GM18861 (cell line): Measurements from ENCODE around the gene GRIFIN.

Source experiments
- ATAC-seq: cut with Tn5 transposase; IDR thresholded peaks from one replicate; pipeline ENCODE4 v1.9.1; 2021; ENCODE audit not compliant: unreplicated experiment

GRIFIN gene, protein sequence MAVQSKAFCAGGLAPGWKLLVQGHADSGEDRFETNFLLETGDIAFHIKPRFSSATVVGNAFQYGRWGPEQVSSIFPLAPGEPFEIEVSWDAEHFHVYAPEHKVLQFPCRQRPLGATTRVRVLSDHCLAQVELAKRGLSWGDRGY

GRCh38 chr7:2476298-2476697 is at the start of gene GRIFIN:
Gene GRIFIN, minus strand, starts transcription at chr7:2476398. Its CDS starts 15 bp downstream, at chr7:2476383.
- ATAC-seq: no peak

GRCh38 chr7:2524808-2525657 is 48.8 kb upstream of the GRIFIN start:
- ATAC-seq: no peak

- ATAC-seq: no peak
These were observed 48.0 kb upstream of the GRIFIN start for GRCh38 chr7:2523941-2524807.

- no peak for ATAC-seq
These were observed 47.3 kb upstream of the GRIFIN start for GRCh38 chr7:2523461-2523936.

- ATAC-seq: no peak
These were observed 46.7 kb upstream of the GRIFIN start for GRCh38 chr7:2522780-2523433.

DNA sequence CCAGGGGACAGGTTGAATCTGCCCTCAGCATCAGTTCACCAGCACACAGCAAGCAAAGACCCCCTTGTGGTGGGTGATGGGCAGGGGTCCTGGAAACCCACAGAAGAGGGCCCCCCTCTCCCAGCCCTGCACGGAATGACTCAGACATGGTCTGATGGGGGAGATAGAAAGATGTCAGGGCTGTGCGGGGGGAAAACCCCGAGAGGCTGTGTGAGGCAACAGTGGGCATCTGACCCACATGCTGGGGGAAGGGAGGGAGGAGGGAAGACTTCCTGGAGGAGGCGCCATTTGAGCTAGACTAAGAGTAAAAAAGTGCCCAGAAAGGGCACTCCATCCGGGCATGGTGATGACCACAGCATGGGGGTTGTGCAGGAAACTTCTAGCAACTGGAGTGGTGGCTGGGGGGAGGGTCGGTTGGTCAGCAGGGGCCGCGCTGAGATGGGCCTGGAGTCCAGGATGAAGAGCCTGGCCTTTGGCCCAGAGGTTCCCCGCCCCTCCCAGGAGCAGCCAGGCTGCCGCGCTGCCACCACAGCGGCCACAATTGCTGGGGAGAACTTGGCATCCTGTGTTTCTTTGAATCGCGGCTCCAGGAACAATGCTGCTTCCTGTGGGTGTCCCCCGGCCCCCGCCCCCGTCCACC is 45.9 kb upstream of the GRIFIN start:
- ATAC-seq: no peak

GRCh38 chr7:2521341-2521745 is 45.1 kb upstream of the GRIFIN start:
- ATAC-seq: no peak

DNA sequence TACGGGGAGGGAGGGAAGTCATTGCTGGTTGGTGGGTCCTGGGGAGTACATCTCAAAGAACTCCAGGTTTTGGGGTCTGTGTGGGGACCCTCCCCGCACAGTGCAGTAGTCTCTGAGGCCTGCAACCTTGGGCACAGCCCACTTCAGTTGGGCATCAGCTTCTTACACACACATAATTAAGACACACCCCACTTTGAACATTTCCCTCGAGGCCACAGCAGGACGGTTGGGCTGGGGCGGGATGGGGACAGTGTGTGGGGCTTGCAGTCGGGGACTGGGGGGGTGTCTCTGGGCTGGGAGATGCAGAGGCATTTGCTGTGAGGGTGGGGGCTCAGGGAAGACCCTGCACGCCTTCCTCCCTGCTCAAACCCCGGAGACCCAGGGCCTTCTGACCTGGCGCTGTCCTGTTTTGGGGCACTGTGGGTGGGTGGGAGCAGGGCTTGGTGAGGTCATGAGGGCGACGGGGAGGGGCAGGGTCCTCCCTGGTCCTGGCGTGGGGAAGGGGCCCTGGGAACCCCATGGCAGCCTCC is 44.6 kb upstream of the GRIFIN start:
- no peak for ATAC-seq

GRCh38 chr7:2520131-2520760 is 44.0 kb upstream of the GRIFIN start:
- no peak for ATAC-seq

- peak; percentile 69 for ATAC-seq
These were observed 43.1 kb upstream of the GRIFIN start, which contains the start of gene LFNG for GRCh38 chr7:2519119-2519930. Gene LFNG, plus strand, starts transcription at chr7:2519774. Its CDS starts 88 bp downstream, at chr7:2519862.

GRCh38 chr7:2518737-2519118 is 42.5 kb upstream of the GRIFIN start:
- ATAC-seq: no peak

DNA sequence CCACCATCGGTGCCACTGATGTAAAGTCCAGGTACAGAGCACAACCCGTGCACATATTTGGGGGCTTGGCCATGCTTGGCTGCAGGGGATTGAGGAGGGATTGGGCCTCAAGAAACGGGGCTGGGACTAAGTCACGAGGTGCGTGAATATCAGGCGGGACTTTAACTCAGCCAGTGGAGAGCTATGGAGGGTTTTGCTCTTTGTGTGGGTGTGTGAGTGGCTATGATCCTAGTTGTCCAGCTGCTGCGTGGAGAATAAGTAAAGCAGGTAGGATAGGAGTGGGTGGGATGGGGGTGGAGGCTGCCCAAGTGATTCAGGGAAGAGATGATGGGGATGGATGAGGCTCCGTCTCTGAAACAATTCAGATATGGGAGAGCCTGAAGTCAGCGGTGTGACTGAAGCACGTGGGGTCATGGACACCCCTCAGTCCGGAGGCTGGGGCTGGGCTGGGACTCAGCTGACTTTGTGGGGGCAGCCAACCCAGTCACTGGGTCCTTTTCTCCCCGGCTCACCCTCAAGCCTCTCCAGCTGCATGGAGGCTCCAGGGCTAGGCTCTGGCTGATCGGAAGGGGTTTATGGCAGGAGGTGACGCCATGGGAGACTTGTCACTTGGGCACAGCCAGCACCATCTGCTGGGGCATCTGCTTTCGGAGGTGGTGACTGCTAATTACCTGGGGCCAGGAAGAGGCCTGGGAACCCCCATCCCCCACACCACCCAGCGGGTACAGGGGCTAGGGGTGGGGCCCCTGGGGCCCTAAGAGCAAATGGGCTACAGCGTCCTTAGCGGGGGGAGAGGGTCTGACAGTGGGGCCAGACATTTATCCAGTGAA is 41.7 kb upstream of the GRIFIN start:
- no peak for ATAC-seq

DNA sequence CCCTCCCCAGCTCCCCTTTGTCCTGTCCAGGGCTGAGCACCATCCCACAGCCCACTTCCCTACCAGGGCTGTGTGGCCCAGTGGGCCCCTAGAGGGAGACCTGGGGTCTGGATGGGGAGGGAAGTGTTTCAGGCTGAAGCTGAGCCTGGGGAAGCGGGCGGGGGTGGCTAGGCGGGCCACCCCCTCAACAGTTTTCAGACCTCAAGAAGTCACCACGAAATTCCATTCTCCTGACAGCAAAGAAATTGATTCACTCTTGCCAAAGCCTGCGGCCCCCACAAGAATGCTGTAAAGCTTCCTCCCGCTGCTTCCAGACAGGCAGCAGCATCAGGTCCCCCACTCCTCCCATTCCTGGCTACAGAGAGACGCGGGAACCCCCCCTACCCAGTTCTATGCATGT is 40.8 kb upstream of the GRIFIN start:
- no peak for ATAC-seq

DNA sequence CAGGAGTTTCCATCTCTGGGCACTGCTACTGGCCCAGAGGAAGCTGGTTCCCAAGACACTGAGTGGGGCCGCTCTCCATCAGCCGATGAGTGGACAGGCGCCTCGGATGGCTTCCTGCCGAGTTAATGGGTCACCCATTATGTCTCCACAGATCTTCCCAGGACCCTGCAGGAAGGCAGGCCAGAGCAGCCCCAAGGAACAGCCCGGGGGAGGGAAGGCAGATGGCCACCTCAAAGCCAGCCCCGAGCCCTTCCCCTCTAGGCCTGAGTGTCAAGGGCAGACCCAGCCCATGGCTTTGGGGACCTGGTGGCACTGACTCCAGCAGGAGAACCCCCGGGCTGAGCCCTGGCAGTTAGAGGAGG is 40.0 kb upstream of the GRIFIN start:
- ATAC-seq: no peak

DNA sequence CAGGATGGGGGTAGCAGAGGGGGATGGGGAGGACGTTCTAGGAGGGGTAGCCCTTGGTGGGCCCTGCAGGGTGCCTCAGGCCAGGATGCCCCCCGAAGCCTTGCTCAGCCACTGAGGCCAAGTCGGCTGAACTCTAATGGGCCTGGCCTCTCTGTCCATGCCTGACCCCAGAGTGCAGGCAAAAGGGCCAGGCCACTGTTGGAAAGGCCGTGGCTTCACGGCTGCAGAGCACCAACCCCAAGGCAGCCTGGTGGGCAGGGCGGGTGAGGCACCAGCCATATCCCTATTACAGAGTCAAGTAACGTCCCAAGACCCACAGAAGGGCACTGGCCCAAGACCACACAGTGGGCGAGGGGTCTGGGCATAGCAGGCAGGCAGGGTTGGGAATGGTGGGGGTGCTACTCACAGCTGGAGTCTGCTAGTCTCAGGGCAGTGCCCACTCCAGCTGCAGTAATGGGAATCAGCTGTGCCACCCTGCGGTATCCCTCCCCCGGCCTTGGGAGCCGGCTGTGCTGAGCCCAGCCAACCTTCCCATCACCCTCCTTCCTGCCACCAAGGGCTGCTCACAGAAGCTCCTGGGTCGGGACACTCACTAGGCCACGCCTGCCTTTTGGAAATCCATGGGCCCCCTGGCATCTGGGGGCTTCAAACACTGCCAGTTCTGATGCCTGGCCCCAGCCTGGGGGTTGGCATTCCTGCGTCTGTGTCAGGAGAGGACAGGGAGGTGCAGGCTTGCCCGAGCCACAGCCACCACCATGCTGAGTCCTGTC is 39.4 kb upstream of the GRIFIN start:
- ATAC-seq: no peak

- ATAC-seq: no peak
These were observed 38.5 kb upstream of the GRIFIN start for GRCh38 chr7:2514473-2515423.
